Measurements from ENCODE around the gene RARB.

Gene RARB

GRCh38 chr3:25448750-25449692 is 21.0 kb downstream of the RARB start:
- DNase-seq: no peak

- no peak for DNase-seq
Observed at GRCh38 chr3:25449857-25450256, 21.8 kb downstream of the RARB start.

GRCh38 chr3:25452192-25452591 is 24.1 kb downstream of the RARB start:
- no peak for DNase-seq

DNA sequence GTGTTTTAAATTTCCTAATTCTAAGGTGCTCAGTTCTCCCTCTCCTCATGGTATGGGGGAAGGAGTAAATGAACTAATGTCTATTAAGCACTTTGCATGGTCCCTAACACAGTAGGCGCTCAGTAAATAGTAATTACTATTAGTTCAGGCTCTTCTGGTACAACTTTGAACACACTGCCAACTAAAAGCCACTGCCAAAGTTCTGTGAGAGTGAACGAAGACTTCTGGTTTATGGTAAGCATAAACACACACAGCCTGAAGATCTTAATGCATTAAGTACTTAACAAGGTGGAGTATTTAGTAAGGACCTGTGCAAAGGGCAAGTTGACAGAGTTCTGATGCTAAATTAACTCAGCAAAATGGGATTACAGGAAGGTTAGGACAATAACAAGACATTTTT is 24.7 kb downstream of the RARB start:
- DNase-seq: no peak

- no peak for DNase-seq
Observed at GRCh38 chr3:25453619-25454004, 25.5 kb downstream of the RARB start.

DNA sequence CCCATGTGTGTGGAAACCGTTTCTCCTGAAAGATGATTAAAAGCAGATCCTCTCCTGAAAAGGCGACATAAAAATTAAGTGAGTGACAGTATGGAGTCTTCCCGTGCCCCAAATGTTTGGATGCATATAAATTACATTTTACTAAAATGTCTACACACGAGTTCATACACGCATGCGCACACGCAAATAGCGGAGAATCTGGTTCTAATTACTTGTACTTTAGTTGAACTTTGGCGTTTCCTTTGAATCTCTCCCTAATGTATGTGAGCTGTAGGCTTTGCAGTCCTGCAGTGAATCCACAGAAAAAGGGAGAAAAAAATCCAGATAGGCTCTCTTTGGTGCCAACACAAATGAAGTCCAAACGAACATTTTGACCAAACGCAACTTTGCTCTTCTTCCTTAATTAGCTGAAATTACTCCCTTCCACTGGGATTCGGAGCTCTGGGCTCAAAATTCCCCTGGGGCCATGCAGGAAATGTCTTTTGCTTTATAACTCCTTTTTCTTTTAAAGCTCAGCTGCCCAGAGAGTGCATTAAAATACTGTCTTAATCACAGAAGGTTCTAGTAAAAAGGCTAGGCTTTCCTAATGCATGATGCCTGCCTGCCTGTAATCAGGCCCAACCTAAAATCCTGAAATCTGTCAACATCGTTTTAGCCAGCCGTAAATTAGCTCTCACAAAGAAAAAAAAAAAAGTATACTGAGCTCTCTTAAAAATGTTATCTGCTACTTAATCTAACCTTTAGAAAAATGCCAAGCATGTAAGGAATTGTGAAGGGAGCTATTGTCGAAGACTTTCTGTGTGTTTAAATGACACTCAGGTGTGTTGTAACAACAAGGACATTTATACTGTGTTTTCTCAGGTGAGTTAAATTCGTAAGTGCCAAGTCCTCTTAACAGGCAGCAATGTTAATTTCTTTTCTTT is 26.2 kb downstream of the RARB start:
- no peak for DNase-seq

GRCh38 chr3:25455441-25456132 is 27.5 kb downstream of the RARB start:
- no peak for DNase-seq

- DNase-seq: no peak
Observed at GRCh38 chr3:25456723-25457670, 28.9 kb downstream of the RARB start.

DNA sequence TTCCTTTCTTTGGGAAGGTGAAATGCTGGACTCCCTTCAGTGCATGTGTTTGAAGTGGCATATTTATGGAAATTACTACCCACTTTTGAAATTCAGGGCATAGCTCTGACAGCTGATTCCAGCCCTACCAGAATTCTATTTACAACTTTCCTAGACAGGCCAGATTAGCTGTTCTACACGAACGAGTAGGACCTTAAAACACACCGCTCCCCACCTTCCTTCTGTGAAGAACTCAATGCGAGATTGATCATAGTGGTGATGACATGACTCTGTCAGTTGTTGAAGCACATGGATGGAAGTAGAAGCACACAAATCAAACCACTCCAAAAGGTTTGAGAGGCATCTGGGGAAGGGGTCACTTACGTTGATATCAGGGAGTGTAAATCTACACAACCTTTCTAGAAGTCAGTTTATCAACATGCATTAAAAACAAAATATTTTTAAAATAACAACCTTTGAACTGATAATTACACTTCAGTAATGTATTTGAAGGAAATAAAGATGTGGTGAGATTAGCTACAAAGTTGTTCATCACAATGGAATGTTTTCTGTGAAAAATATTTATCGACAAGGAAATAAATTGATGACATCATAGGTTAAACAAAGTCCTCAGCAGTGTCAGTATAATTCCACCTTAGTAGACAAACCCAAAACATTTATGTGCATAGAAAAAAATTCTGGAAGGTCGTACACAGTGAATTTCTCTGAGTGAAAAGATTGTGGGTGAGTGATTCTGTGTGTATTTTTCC is 29.8 kb downstream of the RARB start:
- no peak for DNase-seq

DNA sequence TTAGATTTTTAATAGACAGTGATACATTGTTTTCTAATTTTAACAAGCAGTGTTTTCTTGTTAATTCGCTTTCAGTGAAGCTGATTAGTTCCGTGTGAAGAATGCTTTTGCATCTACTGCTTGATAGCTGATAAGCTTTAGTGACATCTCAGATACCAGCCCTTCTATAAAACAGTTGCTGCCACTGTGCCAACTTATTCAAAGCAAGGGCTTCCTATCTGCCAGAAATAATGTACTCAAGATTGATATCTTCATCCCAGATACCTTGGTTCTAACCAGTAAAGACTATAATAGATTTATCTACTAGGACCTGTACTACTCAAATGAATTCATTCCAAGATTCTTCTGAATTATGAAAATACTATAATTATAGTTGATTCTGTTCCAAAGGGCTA is 30.4 kb downstream of the RARB start:
- no peak for DNase-seq

GRCh38 chr3:25460751-25461150 is 32.7 kb downstream of the RARB start:
- DNase-seq: no peak

GRCh38 chr3:25461946-25462345 is 33.9 kb downstream of the RARB start:
- DNase-seq: no peak

DNA sequence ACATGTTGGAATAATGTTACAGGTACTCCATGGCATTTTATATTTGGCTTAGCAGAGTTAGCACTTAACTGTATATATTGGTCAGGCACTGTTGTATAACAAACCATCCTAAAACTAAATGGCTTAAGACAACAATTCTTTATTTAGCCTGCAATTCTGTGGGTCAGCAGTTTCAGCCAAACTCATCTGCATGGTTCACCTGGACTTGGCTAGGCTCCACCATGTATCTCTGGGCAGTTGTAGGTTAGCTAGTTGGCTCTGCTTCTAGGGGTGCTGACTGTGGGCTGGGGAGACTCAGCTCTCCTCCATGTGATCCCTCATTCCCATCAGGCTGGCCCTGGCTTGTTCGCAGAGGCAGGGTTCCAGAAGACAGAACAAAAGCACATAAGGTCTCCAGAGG is 34.4 kb downstream of the RARB start:
- DNase-seq: no peak

GRCh38 chr3:25463836-25464418 is 35.9 kb downstream of the RARB start:
- DNase-seq: no peak

GRCh38 chr3:25465266-25465860 is 37.3 kb downstream of the RARB start:
- no peak for DNase-seq

DNA sequence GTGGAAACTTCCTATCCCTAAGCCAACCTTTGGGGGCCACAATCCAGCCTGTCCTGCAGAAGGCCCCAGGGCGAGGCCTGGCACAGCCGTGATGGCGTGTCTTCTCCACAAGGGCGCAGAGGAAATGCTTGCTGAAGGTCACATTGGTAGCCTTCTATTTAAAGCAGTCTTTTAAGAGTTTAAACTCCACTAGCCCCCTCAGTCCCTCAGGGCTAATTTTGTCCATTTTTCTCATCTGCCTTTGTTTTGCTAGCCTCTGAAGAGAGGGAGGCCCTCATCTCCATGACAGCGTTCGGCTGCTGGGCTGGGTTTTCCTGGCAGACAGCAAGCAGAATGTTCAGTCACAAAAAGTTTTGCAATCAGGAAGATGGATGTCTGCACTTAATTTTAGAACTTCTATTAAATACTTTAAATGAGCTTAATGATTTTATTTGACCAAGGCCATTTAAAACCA is 40.8 kb downstream of the RARB start:
- no peak for DNase-seq

GRCh38 chr3:25469558-25469957 is 41.5 kb downstream of the RARB start:
- no peak for DNase-seq

- no peak for DNase-seq
Observed at GRCh38 chr3:25471081-25471768, 43.2 kb downstream of the RARB start.

DNA sequence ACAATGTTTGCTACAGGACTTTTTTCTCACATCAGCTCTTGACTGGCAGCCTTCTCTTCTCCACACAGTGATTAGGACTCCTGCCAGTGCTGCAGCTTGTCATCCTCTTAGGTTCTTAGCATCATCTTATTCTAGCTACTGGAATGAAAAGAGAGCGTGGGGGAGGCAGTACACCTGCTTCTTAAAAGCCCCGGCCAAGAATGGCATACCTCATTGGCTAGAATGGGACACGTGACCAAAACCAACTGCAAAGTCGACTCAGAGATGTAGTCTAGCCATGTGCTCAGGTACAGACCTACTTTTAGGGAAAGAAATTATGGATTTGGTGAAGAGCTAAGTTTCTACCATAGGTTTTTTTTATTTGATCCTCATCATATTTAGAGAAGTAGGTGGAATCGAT is 44.1 kb downstream of the RARB start:
- no peak for DNase-seq

DNA sequence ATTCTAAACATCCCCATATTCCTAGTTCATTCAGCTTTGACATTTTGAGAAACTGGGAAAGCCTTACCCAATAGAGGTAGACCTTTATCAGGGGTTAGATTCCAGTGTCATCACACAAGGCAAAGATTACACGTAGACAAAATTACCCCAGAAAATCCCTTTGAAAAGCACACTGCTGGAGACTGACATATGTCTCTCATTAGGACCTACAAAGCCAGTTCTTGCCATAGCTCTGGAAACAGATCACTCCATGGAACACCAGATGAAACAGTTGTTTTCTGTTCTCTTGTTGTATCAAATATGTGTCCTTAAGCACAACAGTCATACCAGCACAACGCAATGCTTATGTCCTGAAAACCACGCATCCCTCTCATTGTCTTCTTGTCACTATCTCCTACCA is 44.7 kb downstream of the RARB start:
- DNase-seq: no peak
